SK-N-SH (cell line): ENCODE results near the gene LIPG. TPM values are rescaled to one million over a fixed set of nuclear protein-coding genes. Genes with fewer than 3 reads are reported as not detected.

ENCODE experiments used
- CTCF ChIA-PET: fragments of 300-600, 350-600 bp; formaldehyde crosslinking; extraction: SDS; loops from one replicate; lab custom pipeline; 2021; lab: Yijun Ruan, JAX
- POLR2A ChIA-PET: fragments of 350-600 bp; sonication (Branson Sonifier 250); formaldehyde crosslinking; extraction: SDS; loops from one replicate; lab custom pipeline; 2020; ENCODE audit warnings: antibody characterized with exemption, inconsistent platforms; lab: Yijun Ruan, JAX
- DNase-seq: peaks from one replicate; pipeline ENCODE4 v3.0.0; 2012
- H2AFZ ChIP-seq: fragments of 200-600 bp; sonication (generic); 2 replicates; pipeline ENCODE4 v1.8.1; 2016; ENCODE audit warnings: antibody characterized with exemption, mild to moderate bottlenecking, low read depth
- H3F3A ChIP-seq: fragments of 200-600 bp; sonication (generic); replicated peaks from 2 replicates; pipeline ENCODE3; 2016; ENCODE audit warnings: antibody characterized with exemption, mild to moderate bottlenecking; ENCODE audit not compliant: insufficient read depth
- H3K27ac ChIP-seq, 2 experiments: fragments of 200-500 bp in 1 of 2; fragments of 200-600 bp in 1 of 2; sonication (Bioruptor generic) in 1 of 2; sonication (generic), shearing (Covaris generic) in 1 of 2; 2 replicates each; pipeline versions ENCODE4 v1.5.1 to v1.6.1; 2014 to 2016; ENCODE audit warnings: low read depth in 2 of 2, inconsistent platforms in 1 of 2, low read length in 1 of 2, mild to moderate bottlenecking in 1 of 2, mixed read lengths in 1 of 2
- H3K27me3 ChIP-seq: fragments of 200-600 bp; sonication (generic), shearing (Covaris generic); 2 replicates; pipeline ENCODE4 v1.6.1; 2016; ENCODE audit warnings: mixed run types; ENCODE audit not compliant: insufficient read depth
- H3K36me3 ChIP-seq, 2 experiments: fragments of 200-500 bp in 1 of 2; fragments of 200-600 bp in 1 of 2; sonication (Bioruptor generic) in 1 of 2; sonication (generic) in 1 of 2; replicated peaks in 1 of 2; 2 replicates each; pipeline versions ENCODE3 to v1.5.1; 2014 to 2016; ENCODE audit warnings: low read length in 1 of 2, mild to moderate bottlenecking in 1 of 2; ENCODE audit not compliant: insufficient read depth in 2 of 2, control insufficient read depth in 1 of 2
- H3K4me1 ChIP-seq, 2 experiments: fragments of 200-500 bp in 1 of 2; fragments of 200-600 bp in 1 of 2; sonication (Bioruptor generic) in 1 of 2; sonication (generic), shearing (Covaris generic) in 1 of 2; 2 replicates each; pipeline versions ENCODE4 v1.5.1 to v1.6.1; 2014 to 2016; ENCODE audit warnings: low read depth in 1 of 2, low read length in 1 of 2, mixed run types in 1 of 2; ENCODE audit not compliant: insufficient read depth in 2 of 2, control insufficient read depth in 1 of 2
- H3K4me2 ChIP-seq: fragments of 200-600 bp; sonication (generic), shearing (Covaris generic); 2 replicates; pipeline ENCODE4 v1.6.1; 2017; ENCODE audit warnings: mixed run types
- H3K4me3 ChIP-seq, 2 experiments: fragments of 200-500 bp in 1 of 2; fragments of 200-600 bp in 1 of 2; sonication (Bioruptor generic) in 1 of 2; sonication (generic), shearing (Covaris generic) in 1 of 2; 2 replicates each; pipeline versions ENCODE4 v1.5.1 to v1.8.1; 2014 to 2016; ENCODE audit warnings: low read depth in 2 of 2, inconsistent platforms in 1 of 2, low read length in 1 of 2, mild to moderate bottlenecking in 1 of 2, mixed read lengths in 1 of 2, moderate library complexity in 1 of 2
- H3K79me2 ChIP-seq: fragments of 200-600 bp; sonication (generic); 2 replicates; pipeline ENCODE4 v1.8.1; 2017; ENCODE audit warnings: mild to moderate bottlenecking; ENCODE audit not compliant: insufficient read depth
- H3K9ac ChIP-seq: fragments of 200-600 bp; sonication (generic); 2 replicates; pipeline ENCODE4 v1.6.1; 2017; ENCODE audit warnings: mixed run types
- H3K9me2 ChIP-seq: fragments of 200-600 bp; sonication (generic); 2 replicates; pipeline ENCODE4 v1.6.1; 2017; ENCODE audit warnings: mixed run types
- H3K9me3 ChIP-seq: fragments of 200-600 bp; sonication (generic); 2 replicates; pipeline ENCODE4 v1.6.1; 2017; ENCODE audit warnings: mixed run types, mild to moderate bottlenecking, moderate library complexity
- H4K20me1 ChIP-seq: fragments of 200-600 bp; sonication (generic); 2 replicates; pipeline ENCODE4 v1.6.1; 2017; ENCODE audit warnings: mild to moderate bottlenecking, mixed run types; ENCODE audit not compliant: insufficient read depth
- ELF1 ChIP-seq: IDR thresholded peaks from 2 replicates; pipeline ENCODE4 v1.4.0; 2012
- FOSL2 ChIP-seq: IDR thresholded peaks from 2 replicates; pipeline ENCODE4 v1.4.0; 2012; ENCODE audit warnings: low read depth, mild to moderate bottlenecking, moderate library complexity, borderline replicate concordance
- GABPA ChIP-seq: IDR thresholded peaks from 2 replicates; pipeline ENCODE4 v1.4.0; 2012; ENCODE audit warnings: low read depth, mild to moderate bottlenecking
- MEF2A ChIP-seq: IDR thresholded peaks from 2 replicates; pipeline ENCODE4 v1.4.0; 2012; ENCODE audit warnings: low read depth, borderline replicate concordance
- NRF1 ChIP-seq: IDR thresholded peaks from 2 replicates; pipeline ENCODE4 v1.6.1; 2012; ENCODE audit warnings: low read depth, mild to moderate bottlenecking, low read length
- RAD21 ChIP-seq: IDR thresholded peaks from 2 replicates; pipeline ENCODE4 v1.6.1; 2012; ENCODE audit warnings: mild to moderate bottlenecking, low read length
- RFX5 ChIP-seq: IDR thresholded peaks from 2 replicates; pipeline ENCODE4 v1.6.1; 2012; ENCODE audit warnings: mild to moderate bottlenecking, improper control_type of control experiment, low read length
- RXRA ChIP-seq: IDR thresholded peaks from 2 replicates; pipeline ENCODE4 v1.4.0; 2012; ENCODE audit warnings: low read depth, mild to moderate bottlenecking, borderline replicate concordance
- SMC3 ChIP-seq: IDR thresholded peaks from 2 replicates; pipeline ENCODE4 v1.6.1; 2012; ENCODE audit warnings: low read depth, low read length, improper control_type of control experiment
- TAF1 ChIP-seq: IDR thresholded peaks from 2 replicates; pipeline ENCODE4 v1.6.1; 2012; ENCODE audit warnings: low read depth, mild to moderate bottlenecking, low read length, moderate library complexity, borderline replicate concordance
- TCF12 ChIP-seq: IDR thresholded peaks from 2 replicates; pipeline ENCODE4 v1.4.0; 2012
- TEAD4 ChIP-seq: IDR thresholded peaks from 2 replicates; pipeline ENCODE4 v1.4.0; 2012; ENCODE audit warnings: mild to moderate bottlenecking, borderline replicate concordance; ENCODE audit not compliant: insufficient read depth
- YY1 ChIP-seq: IDR thresholded peaks from 2 replicates; pipeline ENCODE4 v1.4.0; 2012; ENCODE audit warnings: low read depth, mild to moderate bottlenecking
- WGBS: methylation state at CpG from one replicate; pipeline ENCODE4 v1.1.6; 2017; ENCODE audit warnings: low lambda C conversion rate; 5-methylcytosine and 5-hydroxymethylcytosine counted together
- polyA plus RNA-seq, 3 experiments: library from polyadenylated mRNA; depleted of rRNA; stranded (reverse); fragments of >200 nt; gene quantifications; 2 replicates each; pipeline ENCODE4 v1.2.3, GENCODE V29; 2012
- TF ChIP-seq, protein P1 (sequence below): IDR thresholded peaks from 2 replicates; pipeline ENCODE4 v1.4.0; 2012; ENCODE audit warnings: low read depth, borderline replicate concordance

Gene LIPG
- polyA plus RNA-seq, 1 of the 3 experiments (the other 2 are of a cell fraction): 3.2 TPM

- no peak overlapping the region for H2AFZ ChIP-seq
These were observed 36.9 kb upstream of the LIPG start for GRCh38 chr18:49524951-49525350.

DNA sequence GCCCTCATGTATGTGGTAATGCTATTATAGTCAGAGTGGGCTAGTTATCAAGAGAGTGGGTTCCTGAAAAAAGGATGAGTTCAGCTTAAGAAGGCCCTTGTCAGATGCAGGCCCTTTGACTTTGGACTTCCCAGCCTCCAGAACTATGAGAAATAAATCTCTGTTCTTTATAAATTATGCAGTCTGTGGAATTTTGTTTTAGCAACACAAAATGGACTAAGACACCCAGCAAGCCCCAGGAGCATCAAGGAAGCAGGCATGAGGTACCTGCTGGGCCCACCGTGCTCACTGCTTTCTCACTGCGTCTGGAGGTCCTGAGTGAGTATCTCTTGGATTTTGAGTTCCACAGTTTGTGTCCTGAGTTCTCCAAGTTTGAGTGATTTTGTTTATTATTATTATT, 35.9 kb upstream of the LIPG start:
- ChIA-PET POLR2A (no interaction called here), CTCF (interaction anchor here (1.7 to 1.8 kb wide), 2 partner anchors 15 to 333 kb away, joined by 7 to 10 read pairs; no protein-coding TSS in a partner anchor)
- Histone ChIP-seq H3K4me1 (peaks cover 0 to 13% of the 10 kb centered on the region in 2 experiments; a peak in 1 of 4 replicates), H3K4me2 (no peak overlapping the region), H3K9me3 (no peaks in the 10 kb centered on the region), H3K79me2 (no peaks in the 10 kb centered on the region), H4K20me1 (no peaks in the 10 kb centered on the region), H3K27me3 (no peaks in the 10 kb centered on the region), H3K36me3 (no peaks in the 10 kb centered on the region), H3K9me2 (no peaks in the 10 kb centered on the region), H3F3A (no peaks in the 10 kb centered on the region), H3K4me3 (no peak overlapping the region), H2AFZ (no peak overlapping the region), H3K9ac (no peak overlapping the region), H3K27ac (no peak overlapping the region)
- no peak for DNase-seq
- TF ChIP-seq RXRA (no peak), TEAD4 (no peak), RFX5 (no peak), ELF1 (no peak), GABPA (no peak), YY1 (no peak)
- TF ChIP-seq, protein P1, sequence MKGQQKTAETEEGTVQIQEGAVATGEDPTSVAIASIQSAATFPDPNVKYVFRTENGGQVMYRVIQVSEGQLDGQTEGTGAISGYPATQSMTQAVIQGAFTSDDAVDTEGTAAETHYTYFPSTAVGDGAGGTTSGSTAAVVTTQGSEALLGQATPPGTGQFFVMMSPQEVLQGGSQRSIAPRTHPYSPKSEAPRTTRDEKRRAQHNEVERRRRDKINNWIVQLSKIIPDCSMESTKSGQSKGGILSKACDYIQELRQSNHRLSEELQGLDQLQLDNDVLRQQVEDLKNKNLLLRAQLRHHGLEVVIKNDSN: no peak
- WGBS: 94% methylated on average over 2 of the region's 2 CpGs

More at GRCh38 chr18:49524951-49525350, 36.9 kb upstream of the LIPG start:
- no peaks in the 10 kb centered on the region for H3K27me3 ChIP-seq
- no peaks in the 10 kb centered on the region for H4K20me1 ChIP-seq
- H3K36me3 ChIP-seq: no peaks in the 10 kb centered on the region
- no peak overlapping the region for H3K4me2 ChIP-seq
- H3K79me2 ChIP-seq: no peaks in the 10 kb centered on the region
- H3K27ac ChIP-seq: no peak overlapping the region
- DNase-seq: no peak
- no peaks in the 10 kb centered on the region for H3K9me3 ChIP-seq
- H3K9me2 ChIP-seq: no peaks in the 10 kb centered on the region
- H3K4me1 ChIP-seq: peaks cover 0 to 19% of the 10 kb centered on the region in 2 experiments; a peak in 1 of 4 replicates
- CTCF ChIA-PET: interaction anchor here (1.5 to 2.8 kb wide), 2 partner anchors 14 to 334 kb away, joined by 6 to 13 read pairs; no protein-coding TSS in a partner anchor
- TF ChIP-seq SMC3 (no peak), MEF2A (no peak), NRF1 (no peak), FOSL2 (no peak), TCF12 (no peak), RAD21 (no peak), TAF1 (no peak)
- no peak overlapping the region for H3K4me3 ChIP-seq
- H3F3A ChIP-seq: no peaks in the 10 kb centered on the region
- WGBS: 100% methylated on average over 1 of the region's 2 CpGs
- POLR2A ChIA-PET: no interaction called here
- no peak overlapping the region for H3K9ac ChIP-seq
